Pancreas (tissue), 10 donors: ENCODE data around the gene FABP3. TPM values are rescaled to one million over a fixed set of nuclear protein-coding genes. Genes with fewer than 3 reads are reported as not detected.
"Not testable (repeated sequence)": the region's sequence is repeated elsewhere in the genome, so short reads cannot be mapped to it uniquely, and the experiment has no call there.

Experiments
- ATAC-seq, 4 donors: fragments of 200-7000 bp; cut with Tn5 transposase; one replicate each; pipeline versions ENCODE4 v1.8.0 to v1.9.1; 2020; ENCODE audit warnings: mild to moderate bottlenecking in 4 of 4, moderate library complexity in 4 of 4
- DNase-seq, 6 donors: peaks; one replicate each; pipeline ENCODE4 v3.0.0-alpha.2; 2020
- FAIRE-seq: peaks from 2 replicates; lab custom pipeline; 2012; peaks lifted over from hg19 to GRCh38; lab: Jason Lieb, UNC
- H3K27ac ChIP-seq, 4 donors: fragments of 200-600 bp; sonication (generic); 1 replicate in 3 of 4; 2 replicates in 1 of 4; pipeline versions ENCODE4 v1.5.0 to v1.8.0; 2020
- H3K27me3 ChIP-seq, 4 donors: fragments of 200-600 bp; one replicate each; pipeline ENCODE4 v1.8.0; 2021
- H3K36me3 ChIP-seq, 3 donors: fragments of 200-600 bp; sonication (generic) in 1 of 3; one replicate each; pipeline versions ENCODE4 v1.5.0 to v1.8.0; 2020 to 2021
- H3K4me1 ChIP-seq, 3 donors: fragments of 200-600 bp; one replicate each; pipeline ENCODE4 v1.8.0; 2021
- H3K4me3 ChIP-seq, 4 donors: fragments of 200-600 bp; sonication (generic) in 2 of 4; one replicate each; pipeline versions ENCODE4 v1.5.0 to v1.8.0; 2020 to 2021
- H3K9me3 ChIP-seq, 4 donors: fragments of 200-600 bp; one replicate each; pipeline ENCODE4 v1.8.0; 2021
- WGBS, 2 donors: extraction: QIAGEN DNeasy Blood & Tissue Kit; methylation state at CpG; one replicate each; pipeline ENCODE4 v1.1.7; 2013; 5-methylcytosine and 5-hydroxymethylcytosine counted together
- intact Hi-C, 3 donors: fragments of 100-400 bp; cut with DNase I; formaldehyde crosslinking; loops; one replicate each; pipeline versions ENCODE4 v1.11.1 to v1.14.2; 2022
- polyA plus RNA-seq, 2 donors: library from polyadenylated mRNA; stranded (reverse); fragments of 200-250 nt; gene quantifications; one replicate each; pipeline ENCODE4 v1.2.3, GENCODE V29; 2013
- total RNA-seq, 6 donors: library from RNA; stranded (reverse); fragmentation: NEBNext Ultra II Directional in 4 of 6; extraction: Animal tissue kit (Norgen Biotek cat#: 25700) in 4 of 6; gene quantifications; one replicate each; pipeline versions ENCODE4 v1.2.1 to v1.2.4, GENCODE V29; 2021 to 2023
- TF ChIP-seq, protein P1 (sequence below), 4 donors: fragments of 200-600 bp; sonication (generic) in 3 of 4; IDR thresholded peaks; one replicate each; pipeline versions ENCODE4 v1.5.0 to v1.8.0; 2021; ENCODE audit warnings: antibody characterized with exemption in 4 of 4
- donor health status: healthy with polysubstance abuse.
- donor health status: DM: no; HTN: no; CAD: no; lungs with moderate emphysema.
- donor health status: DM: no; HTN: no; CAD: no.
- donor health status: control.
- donor health status: control.
- donor health status: Bipolar disorder and iron deficiency.
- donor health status: DM: yes; HTN: yes; CAD: no.
- donor health status: DM: no; HTN: no; CAD: no.
- donor health status: DM: no; HTN: no; CAD: no.
- donor health status: DM: yes; HTN: yes; CAD: no.

Gene FABP3
- total and polyA plus RNA-seq, 8 donors = 0.72 to 5.4 (median 2.7) TPM; not detected in 2

DNA sequence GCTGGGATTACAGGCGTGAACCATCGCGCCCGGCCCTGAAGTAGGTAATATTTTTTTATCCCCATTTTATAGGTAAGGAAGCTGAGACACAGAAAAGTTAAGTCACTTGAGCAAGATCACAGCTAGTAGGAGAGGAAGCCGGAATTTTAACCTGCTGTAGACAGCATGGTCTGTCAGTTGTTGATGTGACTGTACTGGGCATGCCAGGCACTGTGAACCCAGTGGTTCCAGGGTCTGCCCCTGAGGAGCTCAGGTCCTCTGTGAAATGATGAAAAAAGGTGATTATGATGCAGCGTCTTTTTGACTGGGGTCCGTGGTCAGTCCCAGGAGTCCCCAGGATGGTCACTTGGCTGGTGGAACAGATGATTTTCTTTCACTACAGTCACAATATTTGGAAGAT lies 16.7 kb upstream of the FABP3 start:
- ATAC-seq (no peak), FAIRE-seq (no peak), DNase-seq (no peak)
- H3K9me3 ChIP-seq = no peaks in the 10 kb centered on the region
- WGBS, 2 donors = 86 to 89% methylated on average over 7 of the region's 7 CpGs
- intact Hi-C loops = loop anchor here in 1 of 3 donors (10.0 kb wide), 1 partner anchor 155 kb away; no protein-coding TSS in a partner anchor
- H3K27ac ChIP-seq = no peak overlapping the region
- no peaks in the 10 kb centered on the region for H3K36me3 ChIP-seq
- no peaks in the 10 kb centered on the region for H3K4me1 ChIP-seq
- no peaks in the 10 kb centered on the region for H3K27me3 ChIP-seq
- TF ChIP-seq, protein P1, sequence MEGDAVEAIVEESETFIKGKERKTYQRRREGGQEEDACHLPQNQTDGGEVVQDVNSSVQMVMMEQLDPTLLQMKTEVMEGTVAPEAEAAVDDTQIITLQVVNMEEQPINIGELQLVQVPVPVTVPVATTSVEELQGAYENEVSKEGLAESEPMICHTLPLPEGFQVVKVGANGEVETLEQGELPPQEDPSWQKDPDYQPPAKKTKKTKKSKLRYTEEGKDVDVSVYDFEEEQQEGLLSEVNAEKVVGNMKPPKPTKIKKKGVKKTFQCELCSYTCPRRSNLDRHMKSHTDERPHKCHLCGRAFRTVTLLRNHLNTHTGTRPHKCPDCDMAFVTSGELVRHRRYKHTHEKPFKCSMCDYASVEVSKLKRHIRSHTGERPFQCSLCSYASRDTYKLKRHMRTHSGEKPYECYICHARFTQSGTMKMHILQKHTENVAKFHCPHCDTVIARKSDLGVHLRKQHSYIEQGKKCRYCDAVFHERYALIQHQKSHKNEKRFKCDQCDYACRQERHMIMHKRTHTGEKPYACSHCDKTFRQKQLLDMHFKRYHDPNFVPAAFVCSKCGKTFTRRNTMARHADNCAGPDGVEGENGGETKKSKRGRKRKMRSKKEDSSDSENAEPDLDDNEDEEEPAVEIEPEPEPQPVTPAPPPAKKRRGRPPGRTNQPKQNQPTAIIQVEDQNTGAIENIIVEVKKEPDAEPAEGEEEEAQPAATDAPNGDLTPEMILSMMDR (IDR thresholded peaks at IDR 0.05) = no peak
- H3K4me3 ChIP-seq = no peak overlapping the region

DNA sequence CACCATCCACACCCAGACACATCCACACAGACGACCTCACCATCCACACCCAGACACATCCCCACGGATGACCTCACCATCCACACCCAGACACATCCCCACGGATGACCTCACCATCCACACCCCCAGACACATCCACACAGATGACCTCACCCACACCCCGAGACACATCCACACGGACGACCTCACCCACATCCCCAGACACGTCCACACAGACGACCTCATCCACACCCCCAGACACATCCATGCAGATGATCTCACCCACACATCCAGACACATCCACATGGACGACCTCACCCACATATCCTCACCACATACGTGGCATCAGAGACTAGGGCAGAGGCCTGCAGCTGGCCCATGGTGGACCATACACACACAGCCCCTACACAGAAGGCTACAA lies 14.7 kb upstream of the FABP3 start:
- no peak for ATAC-seq
- no peaks in the 10 kb centered on the region for H3K36me3 ChIP-seq

GRCh38 chr1:31386576-31387243 lies 13.8 kb upstream of the FABP3 start:
- ATAC-seq, intact Hi-C loops: not testable (repeated sequence)
- 41 to 56% methylated on average over 8 of the region's 8 CpGs for WGBS, 2 donors

More for the DNA sequence above, 14.7 kb upstream of the FABP3 start:
- no peak for FAIRE-seq
- intact Hi-C loops = no loop called here
- H3K27me3 ChIP-seq = no peaks in the 10 kb centered on the region
- TF ChIP-seq, protein P1 (IDR thresholded peaks at IDR 0.05) = no peak
- WGBS, 2 donors = 52 to 67% methylated on average over 10 of the region's 10 CpGs
- DNase-seq = no peak
- no peak overlapping the region for H3K27ac ChIP-seq
- H3K9me3 ChIP-seq = no peaks in the 10 kb centered on the region
- no peak overlapping the region for H3K4me3 ChIP-seq
- H3K4me1 ChIP-seq = no peaks in the 10 kb centered on the region

DNA sequence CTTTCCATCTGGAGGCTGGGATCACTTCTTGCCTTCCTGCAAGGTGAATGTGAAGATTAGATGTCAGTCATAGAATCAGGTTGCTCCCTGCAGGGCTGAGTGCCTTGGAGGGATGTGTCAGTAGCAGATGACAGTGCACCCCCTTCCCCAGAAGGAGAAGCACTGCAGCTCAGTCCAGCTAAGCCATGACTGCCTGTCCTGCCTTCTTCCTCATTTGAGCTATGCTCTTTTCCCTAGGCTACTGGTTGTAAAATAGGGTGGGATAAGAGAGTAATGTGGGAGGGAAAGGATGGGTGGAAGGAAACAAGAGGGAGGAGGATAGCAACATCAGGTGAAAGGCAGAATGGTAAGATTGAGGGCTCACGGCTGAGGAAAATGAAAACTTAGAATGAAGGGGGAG lies 11.1 kb upstream of the FABP3 start:
- Histone ChIP-seq H3K27ac (no peak overlapping the region), H3K27me3 (no peaks in the 10 kb centered on the region), H3K4me1 (no peaks in the 10 kb centered on the region), H3K36me3 (no peaks in the 10 kb centered on the region), H3K4me3 (no peak overlapping the region), H3K9me3 (no peaks in the 10 kb centered on the region)
- intact Hi-C loops = no loop called here
- TF ChIP-seq, protein P1 (IDR thresholded peaks at IDR 0.05) = no peak
- no peak for DNase-seq
- no peak for ATAC-seq
- no peak for FAIRE-seq
- WGBS, 2 donors = 66 to 82% methylated on average over 1 of the region's 1 CpG

More at GRCh38 chr1:31386576-31387243, 13.8 kb upstream of the FABP3 start:
- DNase-seq, H3K36me3 ChIP-seq, H3K4me1 ChIP-seq, H3K9me3 ChIP-seq, H3K27ac ChIP-seq, H3K4me3 ChIP-seq, FAIRE-seq, H3K27me3 ChIP-seq: not testable (repeated sequence)

DNA sequence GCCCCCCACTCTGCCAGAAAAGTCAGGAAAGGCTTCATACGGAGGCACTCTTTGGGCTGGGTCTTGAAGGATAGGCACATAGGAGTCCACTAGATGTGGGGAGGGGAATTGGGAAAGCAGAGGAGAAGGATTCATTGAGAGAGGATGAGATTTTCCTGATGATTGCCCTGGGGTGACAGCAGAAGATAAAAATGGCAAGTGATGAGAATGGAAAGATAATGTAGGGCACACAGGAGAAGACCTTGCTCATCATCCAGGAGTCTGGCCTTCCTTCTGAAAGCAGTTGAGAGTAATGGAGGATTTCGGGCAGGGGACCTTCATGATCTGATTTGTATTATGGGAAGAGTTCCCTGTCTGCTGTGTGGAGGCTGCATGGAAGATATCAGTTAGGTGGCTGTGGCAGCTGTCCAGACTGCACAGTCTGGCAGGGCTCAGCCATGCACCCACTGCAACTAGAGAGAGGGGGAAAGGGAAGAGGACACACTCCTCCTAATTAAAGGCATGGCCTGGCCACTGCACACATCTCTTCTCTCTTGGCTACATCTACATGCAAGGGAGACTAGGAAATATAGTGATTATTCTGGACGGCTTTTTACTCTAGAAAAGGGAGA lies 9.6 kb upstream of the FABP3 start:
- no peak overlapping the region for H3K4me3 ChIP-seq
- H3K4me1 ChIP-seq = no peaks in the 10 kb centered on the region
- no peaks in the 10 kb centered on the region for H3K27me3 ChIP-seq
- no peaks in the 10 kb centered on the region for H3K9me3 ChIP-seq
- WGBS, 2 donors = 72 to 77% methylated on average over 3 of the region's 3 CpGs
- DNase-seq = no peak
- H3K36me3 ChIP-seq = no peaks in the 10 kb centered on the region
- no peak for ATAC-seq
- H3K27ac ChIP-seq = no peak overlapping the region
- no peak for FAIRE-seq
- intact Hi-C loops = no loop called here
- TF ChIP-seq, protein P1 (IDR thresholded peaks at IDR 0.05) = no peak
